COLO668 (cell line): ENCODE measurements around the gene MTNR1A.
A peak's percentile ranks its signal among the peaks of the same experiment; 100 is the strongest.
"Not testable (repeated sequence)": the region's sequence is repeated elsewhere in the genome, so short reads cannot be mapped to it uniquely, and the experiment has no call there.

Experiments
- DNase-seq: peaks from one replicate; lab custom pipeline; 2025; ENCODE audit not compliant: unreplicated experiment; lab: John Stamatoyannopoulos, UW

MTNR1A gene

GRCh38 chr4:186563761-186564160 lies 8.4 kb upstream of the MTNR1A start:
- no peak for DNase-seq

GRCh38 chr4:186561748-186562147 lies 6.4 kb upstream of the MTNR1A start:
- no peak for DNase-seq

- DNase-seq = no peak
Measured at GRCh38 chr4:186560647-186561046, 5.3 kb upstream of the MTNR1A start.

GRCh38 chr4:186557486-186557885 lies 2.1 kb upstream of the MTNR1A start:
- peak; percentile 19 for DNase-seq

- DNase-seq = peak; percentile 39
Measured at GRCh38 chr4:186557061-186557460, 1.7 kb upstream of the MTNR1A start.

GRCh38 chr4:186554539-186554913 lies 841 bp downstream of the MTNR1A start:
- DNase-seq = peak; percentile 75

GRCh38 chr4:186553717-186554116 lies 1.6 kb downstream of the MTNR1A start:
- no peak for DNase-seq

- DNase-seq = no peak
Measured at GRCh38 chr4:186551849-186552248, 3.5 kb downstream of the MTNR1A start.

- no peak for DNase-seq
Measured at GRCh38 chr4:186545436-186545835, 9.9 kb downstream of the MTNR1A start.

GRCh38 chr4:186543206-186543605 lies 12.2 kb downstream of the MTNR1A start:
- no peak for DNase-seq

GRCh38 chr4:186541801-186542200 lies 13.6 kb downstream of the MTNR1A start:
- DNase-seq = no peak

- DNase-seq = no peak
Measured at GRCh38 chr4:186537843-186538521, 17.4 kb downstream of the MTNR1A start.

- no peak for DNase-seq
Measured at GRCh38 chr4:186536285-186536684, 19.1 kb downstream of the MTNR1A start.

GRCh38 chr4:186534056-186534455 lies 21.3 kb downstream of the MTNR1A start:
- no peak for DNase-seq

- DNase-seq = not testable (repeated sequence)
Measured at GRCh38 chr4:186523927-186524326, 31.4 kb downstream of the MTNR1A start.

- DNase-seq = no peak
Measured at GRCh38 chr4:186516287-186516686, 39.1 kb downstream of the MTNR1A start.

GRCh38 chr4:186514271-186514950 lies 41.0 kb downstream of the MTNR1A start:
- DNase-seq = no peak

GRCh38 chr4:186504771-186505170 lies 50.6 kb downstream of the MTNR1A start:
- not testable (repeated sequence) for DNase-seq

GRCh38 chr4:186502231-186502630 lies 53.1 kb downstream of the MTNR1A start:
- no peak for DNase-seq

- no peak for DNase-seq
Measured at GRCh38 chr4:186501554-186501953, 53.8 kb downstream of the MTNR1A start.

GRCh38 chr4:186500721-186501304 lies 54.6 kb downstream of the MTNR1A start:
- no peak for DNase-seq

GRCh38 chr4:186499467-186499866 lies 55.9 kb downstream of the MTNR1A start:
- no peak for DNase-seq
